Measurements from ENCODE around the gene SLC4A1AP. TPM values are rescaled to one million over a fixed set of nuclear protein-coding genes. Genes with fewer than 3 reads are reported as not detected.

Gene SLC4A1AP
- polyA plus RNA-seq, 1 experiment: 15.5 TPM

- ChIA-PET POLR2A (no interaction called here), CTCF (interaction anchor here (0.8 to 1.3 kb wide), 3 partner anchors 15 to 26 kb away, joined by 3 to 4 read pairs (median 3); no protein-coding TSS in a partner anchor)
- Histone ChIP-seq H3K27ac (ENCODE audit: low read depth, low read length) (no peak overlapping the region), H3K4me3 (ENCODE audit: low read depth, low read length) (no peak overlapping the region), H3K27me3 (ENCODE audit: control insufficient read depth, insufficient read depth, low read length) (no peaks in the 10 kb centered on the region), H3K9me3 (ENCODE audit: control insufficient read depth, insufficient read depth, low read length) (no peaks in the 10 kb centered on the region)
- no peak for DNase-seq (ENCODE audit: low read depth, low spot score)
- no peak for TF ChIP-seq CTCF (IDR thresholded peaks at IDR 0.05; ENCODE audit: low read depth, low read length)
Measured at GRCh38 chr2:27708257-27708654, 44.6 kb downstream of the SLC4A1AP start.

GRCh38 chr2:27708666-27709065 is 45.0 kb downstream of the SLC4A1AP start:
- no peaks in the 10 kb centered on the region for H3K9me3 ChIP-seq (ENCODE audit: control insufficient read depth, insufficient read depth, low read length)
- no peak for TF ChIP-seq CTCF (IDR thresholded peaks at IDR 0.05; ENCODE audit: low read depth, low read length)
- ChIA-PET POLR2A (no interaction called here), CTCF (interaction anchor here (0.8 to 1.3 kb wide), 2 partner anchors 15 to 16 kb away, joined by 3 to 4 read pairs; no protein-coding TSS in a partner anchor)
- H3K27ac ChIP-seq (ENCODE audit: low read depth, low read length): no peak overlapping the region
- no peak overlapping the region for H3K4me3 ChIP-seq (ENCODE audit: low read depth, low read length)
- H3K27me3 ChIP-seq (ENCODE audit: control insufficient read depth, insufficient read depth, low read length): no peaks in the 10 kb centered on the region
- DNase-seq (ENCODE audit: low read depth, low spot score): no peak

GRCh38 chr2:27709326-27709725 is 45.6 kb downstream of the SLC4A1AP start:
- POLR2A ChIA-PET: no interaction called here
- CTCF ChIA-PET: interaction anchor here (1.3 kb wide), 1 partner anchor 14 kb away, joined by 4 read pairs; no protein-coding TSS in a partner anchor
- no peak overlapping the region for H3K27ac ChIP-seq (ENCODE audit: low read depth, low read length)
- no peak overlapping the region for H3K4me3 ChIP-seq (ENCODE audit: low read depth, low read length)
- no peak for DNase-seq (ENCODE audit: low read depth, low spot score)
- TF ChIP-seq CTCF (IDR thresholded peaks at IDR 0.05; ENCODE audit: low read depth, low read length): no peak
- no peaks in the 10 kb centered on the region for H3K27me3 ChIP-seq (ENCODE audit: control insufficient read depth, insufficient read depth, low read length)
- H3K9me3 ChIP-seq (ENCODE audit: control insufficient read depth, insufficient read depth, low read length): no peaks in the 10 kb centered on the region

- CTCF ChIA-PET: interaction anchor here (0.9 kb wide), 1 partner anchor 13 kb away, joined by 6 read pairs; no protein-coding TSS in a partner anchor
- POLR2A ChIA-PET: no interaction called here
- H3K27me3 ChIP-seq (ENCODE audit: control insufficient read depth, insufficient read depth, low read length): no peaks in the 10 kb centered on the region
Measured at GRCh38 chr2:27709960-27710575, 46.4 kb downstream of the SLC4A1AP start.

More at GRCh38 chr2:27709960-27710575, 46.4 kb downstream of the SLC4A1AP start:
- Histone ChIP-seq H3K9me3 (ENCODE audit: control insufficient read depth, insufficient read depth, low read length) (no peaks in the 10 kb centered on the region), H3K27ac (ENCODE audit: low read depth, low read length) (no peak overlapping the region), H3K4me3 (ENCODE audit: low read depth, low read length) (no peak overlapping the region)
- DNase-seq (ENCODE audit: low read depth, low spot score): no peak
- no peak for TF ChIP-seq CTCF (IDR thresholded peaks at IDR 0.05; ENCODE audit: low read depth, low read length)

Measured in AG04450 (cell line).